CD14-positive monocyte (primary cell): ENCODE results near the gene GAS2L2. TPM values are rescaled to one million over a fixed set of nuclear protein-coding genes. Genes with fewer than 3 reads are reported as not detected.
A peak's percentile ranks its signal among the peaks of the same experiment; 100 is the strongest.

ENCODE experiments used
- DNase-seq, 3 donors: peaks; one replicate each; pipeline ENCODE4 v3.0.0-alpha.2; 2011 to 2022
- H2AFZ ChIP-seq: 2 replicates; pipeline ENCODE4 v1.6.0; 2012; ENCODE audit warnings: mild to moderate bottlenecking, low read depth, low read length, inconsistent platforms; ENCODE audit not compliant: insufficient read depth, poor library complexity, severe bottlenecking
- H3K27ac ChIP-seq, 2 donors: 1 replicate in 1 of 2; 2 replicates in 1 of 2; pipeline ENCODE4 v1.5.1; 2012 to 2013; ENCODE audit warnings: low read length in 2 of 2, control low read depth in 1 of 2, inconsistent platforms in 1 of 2, low read depth in 1 of 2, mild to moderate bottlenecking in 1 of 2
- H3K27me3 ChIP-seq, 2 donors: one replicate each; pipeline versions ENCODE4 v1.6.0 to v1.6.1; 2011 to 2013; ENCODE audit warnings: low read length in 2 of 2; ENCODE audit not compliant: control insufficient read depth in 2 of 2, insufficient read depth in 2 of 2
- H3K36me3 ChIP-seq, 2 donors: replicated peaks in 1 of 2; 1 replicate in 1 of 2; 2 replicates in 1 of 2; pipeline versions ENCODE4 v1.5.1 to v1.6.1; 2012 to 2013; ENCODE audit warnings: low read length in 2 of 2, control low read depth in 1 of 2, inconsistent platforms in 1 of 2, mild to moderate bottlenecking in 1 of 2; ENCODE audit not compliant: insufficient read depth in 2 of 2, control insufficient read depth in 1 of 2
- H3K4me1 ChIP-seq, 2 donors: 1 replicate in 1 of 2; 2 replicates in 1 of 2; pipeline versions ENCODE4 v1.5.1 to v1.6.1; 2012 to 2013; ENCODE audit warnings: low read length in 2 of 2, control low read depth in 1 of 2, inconsistent platforms in 1 of 2, mild to moderate bottlenecking in 1 of 2, moderate library complexity in 1 of 2; ENCODE audit not compliant: insufficient read depth in 2 of 2, control insufficient read depth in 1 of 2
- H3K4me2 ChIP-seq: replicated peaks from 2 replicates; pipeline ENCODE3; 2012; ENCODE audit warnings: low read length, moderate library complexity, mild to moderate bottlenecking; ENCODE audit not compliant: poor library complexity, severe bottlenecking; ENCODE audit errors: extremely low read depth
- H3K4me3 ChIP-seq, 3 experiments: fragments of 200-600 bp in 1 of 3; sonication (generic) in 1 of 3; replicated peaks in 1 of 3; 1 replicate in 2 of 3; 2 replicates in 1 of 3; pipeline ENCODE4 v1.5.1; 2011 to 2013; ENCODE audit warnings: low read length in 3 of 3, mild to moderate bottlenecking in 3 of 3, control low read depth in 2 of 3, low read depth in 2 of 3, inconsistent platforms in 1 of 3, moderate library complexity in 1 of 3
- H3K79me2 ChIP-seq: 2 replicates; pipeline ENCODE4 v1.6.0; 2012; ENCODE audit warnings: mild to moderate bottlenecking, control low read depth, inconsistent platforms, low read length, moderate library complexity; ENCODE audit not compliant: insufficient read depth
- H3K9ac ChIP-seq: 2 replicates; pipeline ENCODE4 v1.6.0; 2017; ENCODE audit warnings: low read length, mild to moderate bottlenecking; ENCODE audit not compliant: insufficient read depth, poor library complexity, severe bottlenecking
- H3K9me3 ChIP-seq, 2 donors: replicated peaks in 1 of 2; 1 replicate in 1 of 2; 2 replicates in 1 of 2; pipeline versions ENCODE4 v1.5.1 to v1.6.1; 2012 to 2013; ENCODE audit warnings: low read length in 2 of 2, control low read depth in 1 of 2; ENCODE audit not compliant: control insufficient read depth in 1 of 2, insufficient read depth in 1 of 2
- H4K20me1 ChIP-seq: 2 replicates; pipeline ENCODE4 v1.6.0; 2012; ENCODE audit warnings: mild to moderate bottlenecking, low read length, control low read depth, moderate library complexity; ENCODE audit not compliant: insufficient read depth
- H3K27ac Mint-ChIP-seq, 7 donors: one replicate each; pipeline ENCODE4 v1.8.0; 2020; ENCODE audit warnings: mild to moderate bottlenecking in 7 of 7, mixed read lengths in 7 of 7, moderate library complexity in 6 of 7, inconsistent platforms in 2 of 7
- H3K27me3 Mint-ChIP-seq, 3 donors: one replicate each; pipeline ENCODE4 v1.8.0; 2021 to 2022; ENCODE audit warnings: low read depth in 3 of 3, mild to moderate bottlenecking in 3 of 3, mixed read lengths in 3 of 3, moderate library complexity in 3 of 3, inconsistent platforms in 1 of 3
- H3K36me3 Mint-ChIP-seq, 2 donors: one replicate each; pipeline ENCODE4 v1.8.0; 2020; ENCODE audit warnings: mixed read lengths in 2 of 2, inconsistent platforms in 1 of 2, mild to moderate bottlenecking in 1 of 2
- H3K4me1 Mint-ChIP-seq: one replicate; pipeline ENCODE4 v1.8.0; 2020; ENCODE audit warnings: mild to moderate bottlenecking, mixed read lengths
- H3K4me3 Mint-ChIP-seq, 2 donors: one replicate each; pipeline ENCODE4 v1.8.0; 2020; ENCODE audit warnings: mild to moderate bottlenecking in 2 of 2, mixed read lengths in 2 of 2, moderate library complexity in 1 of 2
- H3K9me3 Mint-ChIP-seq, 7 donors: one replicate each; pipeline ENCODE4 v1.8.0; 2020 to 2022; ENCODE audit warnings: mixed read lengths in 7 of 7, mild to moderate bottlenecking in 6 of 7, moderate library complexity in 6 of 7, inconsistent platforms in 2 of 7
- WGBS: methylation state at CpG from one replicate; pipeline ENCODE4 v1.1.5; 2013; ENCODE audit warnings: missing lambda C conversion rate; ENCODE audit not compliant: insufficient coverage; 5-methylcytosine and 5-hydroxymethylcytosine counted together
- intact Hi-C, 2 donors: fragments of 100-400 bp; cut with micrococcal nuclease; formaldehyde crosslinking; loops; one replicate each; pipeline versions ENCODE4 v1.15.0 to v1.15.1; 2023
- polyA plus RNA-seq, 3 donors: library from polyadenylated mRNA; depleted of rRNA in 1 of 3; unstranded in 2 of 3; stranded (reverse) in 1 of 3; fragments of 300-500 nt in 2 of 3; fragments of >200 nt in 1 of 3; fragmentation: Illumina TruSeq in 2 of 3; gene quantifications; 1 replicate in 2 of 3; 2 replicates in 1 of 3; pipeline ENCODE4 v1.2.3, GENCODE V29; 2012 to 2021
- TF ChIP-seq, protein P1 (sequence below): fragments of 200-600 bp; IDR thresholded peaks from one replicate; pipeline ENCODE4 v1.8.0; 2022; ENCODE audit warnings: antibody characterized with exemption, mild to moderate bottlenecking

Gene GAS2L2
- polyA plus RNA-seq, 3 donors: not detected

DNA sequence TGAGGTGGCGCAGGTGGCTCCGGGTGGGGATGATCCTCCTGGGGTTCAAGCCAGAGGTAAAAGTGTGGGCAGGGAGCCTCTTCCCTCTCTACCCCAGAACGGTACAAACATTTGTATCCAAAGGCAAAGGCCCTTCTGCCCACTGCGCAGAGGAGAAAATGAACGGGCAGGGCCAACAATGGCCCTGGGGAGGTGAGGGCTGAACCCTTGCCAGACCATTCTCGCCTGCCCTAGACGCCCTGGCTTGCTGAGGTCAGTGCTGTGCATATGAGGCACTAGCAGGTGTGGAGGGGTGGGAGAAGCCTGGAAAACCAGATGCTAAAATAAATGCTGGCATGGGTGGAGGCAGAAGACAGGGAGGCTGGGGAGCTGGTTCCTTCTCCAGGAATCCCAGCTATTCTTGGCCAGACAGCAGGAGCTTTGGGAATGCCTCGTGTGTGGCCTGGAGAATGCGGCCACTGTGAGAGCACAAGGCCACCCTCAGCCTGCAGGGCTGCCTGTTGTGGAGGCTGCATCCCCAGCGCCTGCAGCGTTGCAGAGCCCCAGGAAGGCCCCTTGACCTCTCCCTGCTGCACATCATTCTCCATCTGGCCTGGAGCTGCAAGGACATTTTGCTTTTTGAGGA is 12.2 kb upstream of the GAS2L2 start:
- Histone ChIP-seq H3K9me3 (no peaks in the 10 kb centered on the region), H3K9ac (no peak overlapping the region), H3K4me1 (peaks cover 9 to 13% of the 10 kb centered on the region in 2 donors), H3K4me3 (no peak overlapping the region), H3K4me2 (peak overlapping the region; percentile 92), H4K20me1 (no peaks in the 10 kb centered on the region), H2AFZ (peak overlapping the region; percentile 89), H3K27ac (no peak overlapping the region), H3K27me3 (peaks cover 3 to 17% of the 10 kb centered on the region in 2 donors), H3K36me3 (no peaks in the 10 kb centered on the region), H3K79me2 (no peaks in the 10 kb centered on the region)
- Mint-ChIP-seq H3K4me1 (peaks cover 9% of the 10 kb centered on the region), H3K27ac (no peak overlapping the region), H3K9me3 (peaks cover 0 to 4% (median 2%) of the 10 kb centered on the region in 7 donors), H3K4me3 (peak overlapping the region; percentile 83 to 97), H3K27me3 (peaks cover 21 to 31% (median 27%) of the 10 kb centered on the region in 3 donors), H3K36me3 (no peaks in the 10 kb centered on the region)
- WGBS: 92% methylated on average over 7 of the region's 11 CpGs
- intact Hi-C loops: loop anchor here (2.0 kb wide), 2 partner anchors 40 to 44 kb away; partner anchors contain the start of gene TAF15 (in 1 of the 2)
- DNase-seq: no peak
- TF ChIP-seq, protein P1, sequence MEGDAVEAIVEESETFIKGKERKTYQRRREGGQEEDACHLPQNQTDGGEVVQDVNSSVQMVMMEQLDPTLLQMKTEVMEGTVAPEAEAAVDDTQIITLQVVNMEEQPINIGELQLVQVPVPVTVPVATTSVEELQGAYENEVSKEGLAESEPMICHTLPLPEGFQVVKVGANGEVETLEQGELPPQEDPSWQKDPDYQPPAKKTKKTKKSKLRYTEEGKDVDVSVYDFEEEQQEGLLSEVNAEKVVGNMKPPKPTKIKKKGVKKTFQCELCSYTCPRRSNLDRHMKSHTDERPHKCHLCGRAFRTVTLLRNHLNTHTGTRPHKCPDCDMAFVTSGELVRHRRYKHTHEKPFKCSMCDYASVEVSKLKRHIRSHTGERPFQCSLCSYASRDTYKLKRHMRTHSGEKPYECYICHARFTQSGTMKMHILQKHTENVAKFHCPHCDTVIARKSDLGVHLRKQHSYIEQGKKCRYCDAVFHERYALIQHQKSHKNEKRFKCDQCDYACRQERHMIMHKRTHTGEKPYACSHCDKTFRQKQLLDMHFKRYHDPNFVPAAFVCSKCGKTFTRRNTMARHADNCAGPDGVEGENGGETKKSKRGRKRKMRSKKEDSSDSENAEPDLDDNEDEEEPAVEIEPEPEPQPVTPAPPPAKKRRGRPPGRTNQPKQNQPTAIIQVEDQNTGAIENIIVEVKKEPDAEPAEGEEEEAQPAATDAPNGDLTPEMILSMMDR: no peak

DNA sequence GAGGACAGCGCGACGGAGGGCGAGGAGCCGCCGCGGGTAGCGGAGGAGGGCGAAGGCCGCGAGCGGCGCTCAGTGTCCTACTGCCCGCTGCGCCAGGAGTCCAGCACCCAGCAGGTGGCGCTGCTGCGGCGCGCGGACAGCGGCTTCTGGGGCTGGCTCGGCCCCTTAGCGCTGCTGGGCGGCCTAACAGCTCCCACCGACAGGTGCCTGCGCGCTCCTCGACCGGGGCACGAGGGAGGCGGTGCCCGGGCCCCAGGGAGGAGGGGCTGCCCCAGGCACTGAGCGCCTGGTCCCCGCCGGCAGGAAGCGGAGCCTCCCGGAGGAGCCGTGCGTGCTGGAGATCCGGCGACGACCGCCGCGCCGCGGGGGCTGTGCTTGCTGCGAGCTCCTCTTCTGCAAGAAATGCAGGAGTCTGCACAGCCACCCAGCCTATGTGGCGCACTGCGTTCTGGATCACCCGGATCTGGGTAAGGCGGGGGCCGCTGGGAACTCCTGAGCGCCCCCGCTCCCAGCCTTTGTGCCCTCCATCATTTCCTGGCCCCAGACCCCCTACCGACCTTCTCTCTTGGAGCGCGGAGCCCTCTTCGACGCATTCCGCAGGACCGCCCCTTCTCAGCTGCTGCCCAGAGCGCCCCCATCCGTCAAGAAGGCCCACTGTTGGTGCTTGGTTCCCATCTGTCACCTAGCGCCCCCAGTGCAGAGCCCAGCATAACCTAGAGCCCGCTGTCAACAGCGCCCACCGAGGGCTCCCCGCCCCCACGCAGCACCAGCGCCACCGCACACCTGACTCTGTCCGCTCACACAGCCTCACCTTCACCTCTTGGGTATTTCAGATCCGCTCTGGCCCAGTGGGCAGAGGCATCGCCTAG is 11.3 kb upstream of the GAS2L2 start:
- Mint-ChIP-seq H3K27me3 (peaks cover 19 to 31% (median 30%) of the 10 kb centered on the region in 3 donors), H3K36me3 (no peaks in the 10 kb centered on the region), H3K27ac (peak overlapping the region in 1 of 7 donors; percentile 41), H3K9me3 (peaks cover 0 to 4% (median 0%) of the 10 kb centered on the region in 7 donors), H3K4me3 (peak overlapping the region; percentile 83 to 97), H3K4me1 (peaks cover 9% of the 10 kb centered on the region)
- peak overlapping the region; percentile 41 to 76 (median 43) for H3K4me3 ChIP-seq
- intact Hi-C loops: loop anchor here (2.0 kb wide), 2 partner anchors 40 to 44 kb away; partner anchors contain the start of gene TAF15 (in 1 of the 2)
- H3K27ac ChIP-seq: no peak overlapping the region
- H3K4me1 ChIP-seq: peaks cover 9 to 13% of the 10 kb centered on the region in 2 donors
- peaks cover 3 to 17% of the 10 kb centered on the region in 2 donors for H3K27me3 ChIP-seq
- no peaks in the 10 kb centered on the region for H4K20me1 ChIP-seq
- no peaks in the 10 kb centered on the region for H3K79me2 ChIP-seq
- TF ChIP-seq, protein P1: peak; percentile 97
- H3K36me3 ChIP-seq: no peaks in the 10 kb centered on the region
- WGBS: under 1% methylated on average over 72 of the region's 75 CpGs
- no peaks in the 10 kb centered on the region for H3K9me3 ChIP-seq
- peak overlapping the region; percentile 92 for H3K4me2 ChIP-seq
- H3K9ac ChIP-seq: peak overlapping the region; percentile 63
- peak overlapping the region; percentile 89 for H2AFZ ChIP-seq
- DNase-seq: peak; percentile 80 to 85 (median 80)
